Jurkat, Clone E6-1 (cell line): ENCODE data around the gene UNKL.

Experiments
- DNase-seq: peaks from one replicate; pipeline ENCODE4 v3.0.0-alpha.2; 2011; ENCODE audit warnings: low read depth, low spot score
- H3K4me3 ChIP-seq: 2 replicates; pipeline ENCODE4 v1.5.1; 2011; ENCODE audit warnings: mild to moderate bottlenecking, low read length, control low read depth, moderate library complexity

The UNKL gene

GRCh38 chr16:1408171-1408837, 6.2 kb downstream of the UNKL start:
- DNase-seq = peak; percentile 82
- peak overlapping the region; percentile 71 for H3K4me3 ChIP-seq

- peak overlapping the region; percentile 37 for H3K4me3 ChIP-seq
- no peak for DNase-seq
Observed at GRCh38 chr16:1407753-1408152, 6.8 kb downstream of the UNKL start.

GRCh38 chr16:1403733-1404132, 10.8 kb downstream of the UNKL start:
- DNase-seq = no peak
- H3K4me3 ChIP-seq = no peak overlapping the region

GRCh38 chr16:1403036-1403435, 11.5 kb downstream of the UNKL start:
- no peak for DNase-seq
- H3K4me3 ChIP-seq = no peak overlapping the region

GRCh38 chr16:1401758-1402154, 12.7 kb downstream of the UNKL start:
- DNase-seq = no peak
- no peak overlapping the region for H3K4me3 ChIP-seq

GRCh38 chr16:1401061-1401757, 13.3 kb downstream of the UNKL start:
- no peak for DNase-seq
- H3K4me3 ChIP-seq = no peak overlapping the region

GRCh38 chr16:1398826-1399581, 15.5 kb downstream of the UNKL start:
- no peak for DNase-seq
- H3K4me3 ChIP-seq = no peak overlapping the region

GRCh38 chr16:1398351-1398750, 16.2 kb downstream of the UNKL start:
- H3K4me3 ChIP-seq = no peak overlapping the region
- DNase-seq = no peak

- no peak overlapping the region for H3K4me3 ChIP-seq
- DNase-seq = no peak
Observed at GRCh38 chr16:1397779-1398178, 16.7 kb downstream of the UNKL start.

GRCh38 chr16:1395444-1396031, 19.0 kb downstream of the UNKL start:
- no peak for DNase-seq
- no peak overlapping the region for H3K4me3 ChIP-seq

GRCh38 chr16:1394367-1394951, 20.0 kb downstream of the UNKL start:
- DNase-seq = no peak
- H3K4me3 ChIP-seq = no peak overlapping the region

GRCh38 chr16:1393613-1394176, 20.8 kb downstream of the UNKL start:
- DNase-seq = no peak

GRCh38 chr16:1392826-1393225, 21.7 kb downstream of the UNKL start:
- no peak overlapping the region for H3K4me3 ChIP-seq
- no peak for DNase-seq

More at GRCh38 chr16:1393613-1394176, 20.8 kb downstream of the UNKL start:
- no peak overlapping the region for H3K4me3 ChIP-seq

- DNase-seq = peak; percentile 92
Observed at GRCh38 chr16:1390239-1390779, 24.2 kb downstream of the UNKL start.

GRCh38 chr16:1389762-1390161, 24.7 kb downstream of the UNKL start:
- DNase-seq = no peak
- no peak overlapping the region for H3K4me3 ChIP-seq

More at GRCh38 chr16:1390239-1390779, 24.2 kb downstream of the UNKL start:
- H3K4me3 ChIP-seq = no peak overlapping the region

- no peak overlapping the region for H3K4me3 ChIP-seq
- DNase-seq = no peak
Observed at GRCh38 chr16:1387331-1387730, 27.2 kb downstream of the UNKL start.

- no peak for DNase-seq
Observed at GRCh38 chr16:1385232-1385631, 29.3 kb downstream of the UNKL start.

GRCh38 chr16:1383556-1383955, 30.9 kb downstream of the UNKL start:
- DNase-seq = no peak
- no peak overlapping the region for H3K4me3 ChIP-seq

More at GRCh38 chr16:1385232-1385631, 29.3 kb downstream of the UNKL start:
- no peak overlapping the region for H3K4me3 ChIP-seq
